NCI-H524 treated with DMSO at 0.1 percent for 48 hours (cell line): ENCODE measurements around the gene SLU7.
A peak's percentile ranks its signal among the peaks of the same experiment; 100 is the strongest.

Experiments
- DNase-seq: peaks from one replicate; lab custom pipeline; 2025; lab: John Stamatoyannopoulos, UW

SLU7 gene

GRCh38 chr5:160367261-160367660 lies 51.6 kb downstream of the SLU7 start:
- peak; percentile 21 for DNase-seq

GRCh38 chr5:160366230-160366629 lies 52.7 kb downstream of the SLU7 start:
- no peak for DNase-seq

GRCh38 chr5:160363660-160364395 lies 55.1 kb downstream of the SLU7 start:
- DNase-seq: no peak

- DNase-seq: no peak
Measured at GRCh38 chr5:160363211-160363610, 55.7 kb downstream of the SLU7 start.

GRCh38 chr5:160361624-160362228 lies 57.2 kb downstream of the SLU7 start:
- DNase-seq: no peak

- DNase-seq: no peak
Measured at GRCh38 chr5:160360310-160360709, 58.6 kb downstream of the SLU7 start.

GRCh38 chr5:160359816-160360215 lies 59.1 kb downstream of the SLU7 start:
- DNase-seq: no peak

- no peak for DNase-seq
Measured at GRCh38 chr5:160359242-160359641, 59.6 kb downstream of the SLU7 start.

GRCh38 chr5:160357861-160358411 lies 60.9 kb downstream of the SLU7 start:
- no peak for DNase-seq

GRCh38 chr5:160357394-160357793 lies 61.5 kb downstream of the SLU7 start:
- DNase-seq: no peak

GRCh38 chr5:160356550-160357347 lies 62.1 kb downstream of the SLU7 start:
- DNase-seq: no peak

- DNase-seq: no peak
Measured at GRCh38 chr5:160354666-160355065, 64.2 kb downstream of the SLU7 start.

- no peak for DNase-seq
Measured at GRCh38 chr5:160353379-160353778, 65.5 kb downstream of the SLU7 start.

- no peak for DNase-seq
Measured at GRCh38 chr5:160352308-160352707, 66.6 kb downstream of the SLU7 start.
